Measurements from ENCODE around the gene PLET1.

GRCh38 chr11:112255067-112255720 is 5.5 kb downstream of the PLET1 start:
- TF ChIP-seq CTCF (IDR thresholded peaks at IDR 0.05; ENCODE audit: insufficient read depth, low read length) (no peak), POLR2AphosphoS5 (IDR thresholded peaks at IDR 0.05; ENCODE audit: low read depth) (no peak), GABPA (IDR thresholded peaks at IDR 0.05; ENCODE audit: low read depth) (no peak)
- TF ChIP-seq, protein P1, sequence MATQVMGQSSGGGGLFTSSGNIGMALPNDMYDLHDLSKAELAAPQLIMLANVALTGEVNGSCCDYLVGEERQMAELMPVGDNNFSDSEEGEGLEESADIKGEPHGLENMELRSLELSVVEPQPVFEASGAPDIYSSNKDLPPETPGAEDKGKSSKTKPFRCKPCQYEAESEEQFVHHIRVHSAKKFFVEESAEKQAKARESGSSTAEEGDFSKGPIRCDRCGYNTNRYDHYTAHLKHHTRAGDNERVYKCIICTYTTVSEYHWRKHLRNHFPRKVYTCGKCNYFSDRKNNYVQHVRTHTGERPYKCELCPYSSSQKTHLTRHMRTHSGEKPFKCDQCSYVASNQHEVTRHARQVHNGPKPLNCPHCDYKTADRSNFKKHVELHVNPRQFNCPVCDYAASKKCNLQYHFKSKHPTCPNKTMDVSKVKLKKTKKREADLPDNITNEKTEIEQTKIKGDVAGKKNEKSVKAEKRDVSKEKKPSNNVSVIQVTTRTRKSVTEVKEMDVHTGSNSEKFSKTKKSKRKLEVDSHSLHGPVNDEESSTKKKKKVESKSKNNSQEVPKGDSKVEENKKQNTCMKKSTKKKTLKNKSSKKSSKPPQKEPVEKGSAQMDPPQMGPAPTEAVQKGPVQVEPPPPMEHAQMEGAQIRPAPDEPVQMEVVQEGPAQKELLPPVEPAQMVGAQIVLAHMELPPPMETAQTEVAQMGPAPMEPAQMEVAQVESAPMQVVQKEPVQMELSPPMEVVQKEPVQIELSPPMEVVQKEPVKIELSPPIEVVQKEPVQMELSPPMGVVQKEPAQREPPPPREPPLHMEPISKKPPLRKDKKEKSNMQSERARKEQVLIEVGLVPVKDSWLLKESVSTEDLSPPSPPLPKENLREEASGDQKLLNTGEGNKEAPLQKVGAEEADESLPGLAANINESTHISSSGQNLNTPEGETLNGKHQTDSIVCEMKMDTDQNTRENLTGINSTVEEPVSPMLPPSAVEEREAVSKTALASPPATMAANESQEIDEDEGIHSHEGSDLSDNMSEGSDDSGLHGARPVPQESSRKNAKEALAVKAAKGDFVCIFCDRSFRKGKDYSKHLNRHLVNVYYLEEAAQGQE (IDR thresholded peaks at IDR 0.05; ENCODE audit: insufficient replicate concordance, low read depth) = no peak

Measured in HL-60 (cell line).